ENCODE data around the gene TBC1D17. TPM values are rescaled to one million over a fixed set of nuclear protein-coding genes. Genes with fewer than 3 reads are reported as not detected.

TBC1D17 gene
- total and polyA plus RNA-seq, 11 donors: 30.1 to 54.8 (median 38.1) TPM

- intact Hi-C loops (cut with DNase I): no loop called here
- no peaks in the 10 kb centered on the region for H3K36me3 ChIP-seq
- TF ChIP-seq CTCF (IDR thresholded peaks at IDR 0.05) (no peak), POLR2A (IDR thresholded peaks at IDR 0.05) (no peak)
- WGBS, 4 donors: 90 to 94% (median 92%) methylated on average over 10 of the region's 10 CpGs
- no peak overlapping the region for H3K27ac ChIP-seq
- DNase-seq (no peak), ATAC-seq (no peak)
- peaks cover 3 to 35% (median 17%) of the 10 kb centered on the region in 12 donors for H3K4me1 ChIP-seq
- no peaks in the 10 kb centered on the region for H3K27me3 ChIP-seq
- H3K9me3 ChIP-seq: peaks cover 0 to 9% (median 0%) of the 10 kb centered on the region in 12 donors
- no peak overlapping the region for H3K4me3 ChIP-seq
Measured at GRCh38 chr19:49847731-49848696, 29.5 kb upstream of the TBC1D17 start.

- H3K27me3 ChIP-seq: no peaks in the 10 kb centered on the region
- peaks cover 0 to 9% (median 0%) of the 10 kb centered on the region in 12 donors for H3K9me3 ChIP-seq
- DNase-seq: no peak
- intact Hi-C loops (cut with DNase I): no loop called here
- H3K4me1 ChIP-seq: peaks cover 3 to 42% (median 25%) of the 10 kb centered on the region in 12 donors
- H3K4me3 ChIP-seq: no peak overlapping the region
- 93 to 95% (median 93%) methylated on average over 3 of the region's 3 CpGs for WGBS, 4 donors
- no peak for TF ChIP-seq POLR2A (IDR thresholded peaks at IDR 0.05)
- TF ChIP-seq CTCF (IDR thresholded peaks at IDR 0.05): no peak
- H3K36me3 ChIP-seq: no peaks in the 10 kb centered on the region
- no peak for ATAC-seq
- no peak overlapping the region for H3K27ac ChIP-seq
Measured at GRCh38 chr19:49848938-49849337, 28.6 kb upstream of the TBC1D17 start.

GRCh38 chr19:49849433-49850220 is 27.9 kb upstream of the TBC1D17 start:
- intact Hi-C loops (cut with DNase I): loop anchor here in 6 of 10 donors (1.0 to 5.0 kb wide), 6 partner anchors 17 to 172 kb away; partner anchors contain the start of genes MED25 (in 4 of the 6), FUZ (in 1 of the 6), PNKP (in 1 of the 6) and PRMT1 (in 1 of the 6)
- Histone ChIP-seq H3K9me3 (peaks cover 0 to 9% (median 0%) of the 10 kb centered on the region in 12 donors), H3K27ac (peak overlapping the region in 9 of 12 donors; percentile 94 to 100 (median 99)), H3K4me3 (peak overlapping the region in 10 of 12 donors; percentile 67 to 99 (median 78)), H3K27me3 (no peaks in the 10 kb centered on the region), H3K36me3 (peaks cover 0 to 5% (median 1%) of the 10 kb centered on the region in 9 donors), H3K4me1 (peaks cover 3 to 42% (median 25%) of the 10 kb centered on the region in 12 donors)
- ATAC-seq (no peak), DNase-seq (no peak)
- WGBS, 4 donors: 89 to 91% (median 90%) methylated on average over 15 of the region's 15 CpGs
- TF ChIP-seq POLR2A (IDR thresholded peaks at IDR 0.05) (no peak), CTCF (IDR thresholded peaks at IDR 0.05) (no peak)

Data from heart left ventricle (tissue), 16 donors.